HL-60/S4 treated with retinoic acid at 250 ng/mL for 4 days and 3 days (cell line): ENCODE results near the gene ENDOG.
"Not testable (repeated sequence)": the region's sequence is repeated elsewhere in the genome, so short reads cannot be mapped to it uniquely, and the experiment has no call there.

Experiments
- in situ Hi-C: fragments of 300-500 bp; cut with MboI; formaldehyde crosslinking; loops from 2 replicates; pipeline ENCODE4 v1.7.0; 2022; ENCODE audit warnings: low sequenced_read_pairs

Gene ENDOG

GRCh38 chr9:128818099-128818838 is at the start of gene ENDOG:
TSS of gene ENDOG (plus strand) at chr9:128818500. CDS start at chr9:128818685, 185 bp downstream.
- in situ Hi-C loops, result no loop called here

- in situ Hi-C loops, result no loop called here
These were observed 49.7 kb upstream of the ENDOG start for GRCh38 chr9:128768606-128769005.

DNA sequence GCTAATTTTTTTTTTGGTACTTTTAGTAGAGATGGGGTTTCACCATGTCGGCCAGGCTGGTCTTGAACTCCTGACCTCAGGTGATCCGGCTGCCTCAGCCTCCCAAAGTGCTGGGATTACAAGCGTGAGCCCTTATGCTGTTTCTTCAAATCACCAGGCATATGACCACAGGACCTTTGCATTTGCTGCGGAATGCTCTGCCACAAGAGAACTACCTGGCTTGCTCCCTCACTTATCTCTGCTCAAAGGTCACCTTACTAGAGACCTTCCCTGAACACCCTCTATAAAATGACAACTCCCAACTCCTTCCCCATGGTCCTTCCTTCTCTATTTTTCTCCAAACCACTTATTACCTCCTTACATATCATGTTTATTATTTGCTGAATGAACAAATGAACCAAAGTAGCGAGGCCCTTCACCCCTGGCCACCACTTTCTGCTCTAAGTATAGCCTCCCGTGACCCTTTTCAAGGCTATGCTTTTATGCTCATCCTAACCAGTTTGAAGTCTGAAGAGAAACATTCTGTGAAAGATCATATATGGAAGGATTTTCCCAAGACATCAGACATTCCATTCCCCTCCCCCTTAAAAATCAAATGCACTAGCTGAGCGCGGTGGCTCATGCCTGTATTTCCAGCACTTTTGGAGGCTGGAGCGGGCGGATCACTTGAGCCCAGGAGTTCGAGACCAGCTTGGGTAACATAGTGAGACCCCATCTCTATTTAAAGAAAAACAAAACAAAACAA is 47.8 kb upstream of the ENDOG start:
- in situ Hi-C loops, result no loop called here

- in situ Hi-C loops, result no loop called here
These were observed 47.1 kb upstream of the ENDOG start for GRCh38 chr9:128771094-128771721.

GRCh38 chr9:128771745-128772519 is 46.4 kb upstream of the ENDOG start, which contains the start of gene ZER1:
TSS of gene ZER1 (minus strand) at chr9:128771927. CDS start at chr9:128755565, 16,362 bp downstream.
- in situ Hi-C loops, result no loop called here

- in situ Hi-C loops, result no loop called here
These were observed 45.3 kb upstream of the ENDOG start for GRCh38 chr9:128773049-128773448.

DNA sequence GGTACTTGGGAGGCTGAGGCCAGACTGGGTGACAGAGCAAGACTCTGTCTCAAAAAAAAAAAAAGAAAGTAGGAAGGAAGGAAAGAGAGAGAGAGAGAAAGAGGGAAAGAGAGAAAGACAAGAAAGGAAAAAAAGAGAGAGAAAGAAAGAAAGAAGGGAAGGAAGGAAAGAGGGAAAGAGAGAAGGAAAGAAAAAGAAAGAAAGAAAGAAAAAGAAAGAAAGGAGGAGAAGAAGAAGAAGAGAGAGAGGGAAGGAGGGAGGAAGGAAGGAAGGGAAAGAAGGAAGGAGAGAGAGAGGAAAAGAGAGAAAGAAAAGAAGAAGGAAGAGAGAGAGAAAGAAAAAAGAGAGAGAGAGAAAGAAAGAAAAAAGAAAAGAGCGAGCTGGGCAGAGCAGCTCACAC is 43.5 kb upstream of the ENDOG start:
- in situ Hi-C loops, result no loop called here

- in situ Hi-C loops, result not testable (repeated sequence)
These were observed 38.2 kb upstream of the ENDOG start for GRCh38 chr9:128780093-128780492.

GRCh38 chr9:128781187-128782070 is 36.9 kb upstream of the ENDOG start:
- in situ Hi-C loops, result no loop called here

- in situ Hi-C loops, result no loop called here
These were observed 35.6 kb upstream of the ENDOG start for GRCh38 chr9:128782669-128783068.

DNA sequence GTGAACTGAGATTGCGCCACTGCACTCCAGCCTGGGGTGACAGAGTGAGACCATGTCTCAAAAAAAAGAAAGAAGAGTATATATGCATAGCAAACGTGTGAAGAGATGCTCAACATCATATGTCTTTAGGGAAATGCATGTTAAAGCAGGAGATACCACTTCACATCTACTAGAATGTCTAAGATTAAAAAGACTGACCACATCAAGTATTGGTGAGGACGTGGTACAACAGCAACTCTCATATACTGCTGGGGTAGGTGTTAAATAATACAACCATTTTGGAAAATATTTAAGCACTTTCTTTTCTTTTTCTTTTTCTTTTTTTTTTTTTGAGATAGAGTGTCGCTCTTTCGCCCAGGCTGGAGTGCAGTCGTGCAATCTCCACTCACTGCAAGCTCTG is 32.9 kb upstream of the ENDOG start:
- in situ Hi-C loops, result no loop called here

DNA sequence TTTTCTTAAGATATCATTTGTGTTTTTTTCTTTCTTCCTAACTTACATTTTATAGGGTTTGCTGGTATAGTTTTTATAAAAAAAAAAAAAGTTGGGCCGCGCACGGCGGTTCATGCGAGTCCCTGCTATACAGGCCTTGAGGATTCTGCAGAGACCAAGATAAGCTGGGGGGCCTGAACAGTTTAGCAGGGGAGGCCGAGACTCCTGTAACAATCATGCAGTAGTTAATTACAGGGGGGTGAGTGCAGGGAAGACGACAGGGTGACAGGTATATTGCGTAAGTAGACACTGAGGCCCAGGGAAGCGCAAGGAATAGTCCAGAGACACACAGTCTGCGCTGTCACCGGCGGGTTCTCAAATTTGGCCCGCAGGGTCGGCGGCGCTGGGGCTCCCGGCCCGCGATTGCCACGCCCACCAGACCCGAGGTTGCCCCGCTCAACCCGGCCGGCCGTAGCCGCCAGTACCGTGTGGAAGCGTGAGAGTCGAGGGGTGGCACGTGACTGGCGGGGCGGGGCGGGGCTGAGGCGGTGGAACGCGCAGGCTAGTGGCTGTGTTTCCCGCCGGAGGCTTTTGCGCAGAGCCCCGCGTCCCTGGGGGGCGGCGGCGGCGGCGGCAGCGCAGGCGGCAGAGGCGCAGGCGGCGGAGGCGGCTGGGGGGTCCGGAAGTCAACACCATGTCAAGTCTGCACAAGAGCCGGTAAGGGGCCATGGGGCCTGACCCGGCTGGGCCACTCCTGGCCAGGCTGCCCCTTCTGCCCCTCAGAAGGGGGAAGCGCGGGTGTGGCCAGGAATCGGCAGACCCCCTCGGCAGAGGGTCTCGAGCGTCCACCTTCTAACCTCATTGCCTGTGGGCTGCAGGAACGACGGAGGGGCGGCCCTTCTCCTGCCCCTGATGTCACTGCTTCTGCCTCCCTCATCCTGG is 31.4 kb upstream of the ENDOG start, which contains the start of gene TBC1D13:
TSS of gene TBC1D13 (plus strand) at position 573 of the 921 bp plus-strand sequence. CDS start at position 674, 101 bp downstream.
- in situ Hi-C loops, result no loop called here

- in situ Hi-C loops, result no loop called here
These were observed 30.6 kb upstream of the ENDOG start for GRCh38 chr9:128787659-128788058.

- in situ Hi-C loops, result no loop called here
These were observed 29.9 kb upstream of the ENDOG start for GRCh38 chr9:128788445-128788844.

GRCh38 chr9:128790536-128790935 is 27.8 kb upstream of the ENDOG start:
- in situ Hi-C loops, result no loop called here

GRCh38 chr9:128792134-128792533 is 26.2 kb upstream of the ENDOG start:
- in situ Hi-C loops, result no loop called here

DNA sequence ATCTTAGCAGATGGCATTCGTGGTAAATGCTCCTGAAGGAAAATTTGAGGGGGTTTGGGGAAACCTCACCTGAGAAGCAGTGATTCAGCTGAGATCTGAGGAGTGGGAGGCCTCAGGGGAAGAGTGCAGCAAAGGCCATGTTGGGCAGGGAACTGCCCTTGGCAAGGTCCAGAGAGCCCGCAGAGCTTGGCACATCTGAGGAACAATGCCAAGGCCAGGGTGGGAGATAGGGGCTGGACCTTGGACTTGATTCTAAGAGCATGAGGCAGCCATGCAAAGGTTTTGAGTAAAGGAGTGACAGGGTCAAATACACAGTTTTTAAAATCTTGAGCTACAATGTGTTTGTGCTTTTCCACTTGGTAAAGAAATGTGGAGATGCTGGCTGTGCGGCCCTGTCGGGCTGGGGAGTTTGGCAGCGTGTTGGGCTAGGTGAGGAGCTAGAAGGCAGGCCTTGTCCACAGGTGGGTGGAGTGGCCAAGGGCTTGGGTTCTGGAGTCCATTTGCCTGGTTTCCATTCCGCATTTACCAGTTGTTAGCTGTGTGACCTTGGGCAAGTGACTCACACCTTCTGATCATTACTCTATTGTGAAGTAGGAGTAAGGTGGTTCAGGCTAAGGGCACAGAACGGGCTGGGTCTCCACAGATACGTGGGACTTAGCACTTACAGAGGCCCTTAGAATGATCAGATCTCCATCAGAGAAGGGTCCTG is 25.2 kb upstream of the ENDOG start:
- in situ Hi-C loops, result no loop called here

DNA sequence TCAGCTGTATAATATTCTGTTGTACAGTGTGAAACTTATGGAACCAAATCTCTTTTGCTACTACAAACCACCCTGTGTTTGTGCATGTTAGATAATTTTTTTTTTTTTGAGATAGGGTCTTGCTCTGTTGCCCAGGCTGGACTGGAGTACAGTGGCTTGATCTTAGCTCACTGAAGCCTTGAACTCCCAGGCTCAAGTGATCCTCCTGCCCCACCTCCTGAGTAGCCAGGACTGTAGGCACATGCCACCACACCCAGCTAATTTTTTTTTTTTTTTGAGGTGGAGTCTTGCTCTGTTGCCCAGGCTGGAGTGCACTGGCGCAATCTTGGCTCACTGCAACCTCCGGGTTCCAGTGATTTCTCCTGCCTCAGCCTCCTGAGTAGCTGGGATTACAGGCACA is 23.3 kb upstream of the ENDOG start:
- in situ Hi-C loops, result not testable (repeated sequence)
